RWPE2 (cell line): ENCODE data around the gene OR51T1.

Source experiments
- ATAC-seq: fragments of 200-7000 bp; cut with Tn5 transposase; 3 replicates; pipeline ENCODE4 v1.9.1; 2021; ENCODE audit warnings: low read depth
- DNase-seq: peaks from one replicate; pipeline ENCODE4 v3.0.0-alpha.2; 2020; ENCODE audit warnings: low spot score
- H3K27ac ChIP-seq: fragments of 450-650 bp; 2 replicates; pipeline ENCODE4 v1.5.1; 2017; ENCODE audit warnings: mild to moderate bottlenecking; ENCODE audit not compliant: poor library complexity, severe bottlenecking
- H3K27me3 ChIP-seq: fragments of 250-450 bp; sonication (Bioruptor Pico); 2 replicates; pipeline ENCODE4 v1.5.1; 2021; ENCODE audit warnings: mild to moderate bottlenecking, moderate library complexity; ENCODE audit not compliant: insufficient read depth, poor library complexity, severe bottlenecking
- H3K36me3 ChIP-seq: fragments of 250-450 bp; sonication (Bioruptor Pico); 2 replicates; pipeline ENCODE4 v1.5.1; 2020; ENCODE audit warnings: low read depth, mild to moderate bottlenecking, moderate library complexity
- H3K4me1 ChIP-seq: fragments of 250-450 bp; sonication (Bioruptor Pico); 2 replicates; pipeline ENCODE4 v1.5.1; 2021; ENCODE audit warnings: mild to moderate bottlenecking, moderate library complexity; ENCODE audit not compliant: insufficient read depth, poor library complexity, severe bottlenecking
- H3K4me3 ChIP-seq: fragments of 250-450 bp; sonication (Bioruptor Pico); 2 replicates; pipeline ENCODE4 v1.5.1; 2021; ENCODE audit warnings: mild to moderate bottlenecking, moderate library complexity; ENCODE audit not compliant: severe bottlenecking
- H3K9me3 ChIP-seq: fragments of 250-450 bp; sonication (Bioruptor Pico); 2 replicates; pipeline ENCODE4 v1.5.1; 2021; ENCODE audit warnings: mild to moderate bottlenecking, moderate library complexity; ENCODE audit not compliant: severe bottlenecking
- TF ChIP-seq, protein P1 (sequence below): fragments of 450-650 bp; IDR thresholded peaks from one replicate; pipeline ENCODE4 v1.5.1; 2017; ENCODE audit warnings: mild to moderate bottlenecking, moderate library complexity; ENCODE audit not compliant: poor library complexity, severe bottlenecking

Gene OR51T1

GRCh38 chr11:4862447-4863236 lies 19.1 kb upstream of the OR51T1 start:
- H3K36me3 ChIP-seq, result no peaks in the 10 kb centered on the region
- ATAC-seq, result no peak
- TF ChIP-seq, protein P1, sequence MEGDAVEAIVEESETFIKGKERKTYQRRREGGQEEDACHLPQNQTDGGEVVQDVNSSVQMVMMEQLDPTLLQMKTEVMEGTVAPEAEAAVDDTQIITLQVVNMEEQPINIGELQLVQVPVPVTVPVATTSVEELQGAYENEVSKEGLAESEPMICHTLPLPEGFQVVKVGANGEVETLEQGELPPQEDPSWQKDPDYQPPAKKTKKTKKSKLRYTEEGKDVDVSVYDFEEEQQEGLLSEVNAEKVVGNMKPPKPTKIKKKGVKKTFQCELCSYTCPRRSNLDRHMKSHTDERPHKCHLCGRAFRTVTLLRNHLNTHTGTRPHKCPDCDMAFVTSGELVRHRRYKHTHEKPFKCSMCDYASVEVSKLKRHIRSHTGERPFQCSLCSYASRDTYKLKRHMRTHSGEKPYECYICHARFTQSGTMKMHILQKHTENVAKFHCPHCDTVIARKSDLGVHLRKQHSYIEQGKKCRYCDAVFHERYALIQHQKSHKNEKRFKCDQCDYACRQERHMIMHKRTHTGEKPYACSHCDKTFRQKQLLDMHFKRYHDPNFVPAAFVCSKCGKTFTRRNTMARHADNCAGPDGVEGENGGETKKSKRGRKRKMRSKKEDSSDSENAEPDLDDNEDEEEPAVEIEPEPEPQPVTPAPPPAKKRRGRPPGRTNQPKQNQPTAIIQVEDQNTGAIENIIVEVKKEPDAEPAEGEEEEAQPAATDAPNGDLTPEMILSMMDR, result no peak
- no peaks in the 10 kb centered on the region for H3K27me3 ChIP-seq
- no peak overlapping the region for H3K27ac ChIP-seq
- H3K4me1 ChIP-seq, result no peaks in the 10 kb centered on the region
- no peaks in the 10 kb centered on the region for H3K9me3 ChIP-seq
- no peak for DNase-seq
- H3K4me3 ChIP-seq, result no peak overlapping the region

DNA sequence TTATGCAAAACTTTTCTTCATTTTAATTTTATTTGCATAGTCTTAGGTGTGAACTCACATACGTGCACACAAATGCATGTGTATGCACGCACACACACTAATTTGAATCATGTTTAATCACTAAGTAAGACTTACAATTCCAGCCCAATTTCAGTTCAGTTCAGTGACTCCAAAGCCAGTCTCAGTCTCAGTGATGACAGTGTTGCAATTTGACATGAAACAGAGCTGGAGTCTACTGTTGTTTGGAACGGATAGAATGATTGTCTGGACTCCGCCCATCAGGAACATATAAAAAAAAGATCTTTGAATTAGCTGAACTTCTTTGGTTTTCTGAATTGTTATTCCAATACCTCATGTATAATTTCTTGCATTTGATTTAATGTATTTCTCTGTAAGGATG lies 17.8 kb upstream of the OR51T1 start:
- no peaks in the 10 kb centered on the region for H3K27me3 ChIP-seq
- DNase-seq (no peak), ATAC-seq (no peak)
- no peak overlapping the region for H3K27ac ChIP-seq
- TF ChIP-seq, protein P1, result no peak
- H3K4me1 ChIP-seq, result no peaks in the 10 kb centered on the region
- H3K9me3 ChIP-seq, result no peaks in the 10 kb centered on the region
- no peaks in the 10 kb centered on the region for H3K36me3 ChIP-seq
- no peak overlapping the region for H3K4me3 ChIP-seq

DNA sequence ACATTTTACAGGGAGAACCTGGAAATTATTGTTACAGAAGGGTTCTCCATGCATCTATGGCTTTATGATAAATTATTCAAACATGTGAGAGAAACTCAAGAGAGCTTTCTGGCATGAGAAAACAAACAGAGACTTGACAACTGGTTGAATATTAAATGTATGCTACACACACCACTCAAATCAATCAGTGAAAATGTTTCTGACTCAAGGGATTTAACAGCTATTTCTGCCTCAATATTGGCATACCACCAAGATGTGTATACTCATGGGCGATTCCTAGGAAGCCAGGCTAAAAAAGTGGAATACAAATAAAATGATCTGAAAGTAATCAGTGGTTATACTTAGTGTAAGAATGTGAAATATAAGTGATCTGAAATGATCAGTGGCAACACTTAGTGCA lies 15.8 kb upstream of the OR51T1 start:
- no peaks in the 10 kb centered on the region for H3K4me1 ChIP-seq
- H3K36me3 ChIP-seq, result no peaks in the 10 kb centered on the region
- H3K9me3 ChIP-seq, result no peaks in the 10 kb centered on the region
- no peak for ATAC-seq
- TF ChIP-seq, protein P1, result no peak
- H3K27me3 ChIP-seq, result no peaks in the 10 kb centered on the region
- DNase-seq, result no peak
- no peak overlapping the region for H3K4me3 ChIP-seq
- no peak overlapping the region for H3K27ac ChIP-seq

DNA sequence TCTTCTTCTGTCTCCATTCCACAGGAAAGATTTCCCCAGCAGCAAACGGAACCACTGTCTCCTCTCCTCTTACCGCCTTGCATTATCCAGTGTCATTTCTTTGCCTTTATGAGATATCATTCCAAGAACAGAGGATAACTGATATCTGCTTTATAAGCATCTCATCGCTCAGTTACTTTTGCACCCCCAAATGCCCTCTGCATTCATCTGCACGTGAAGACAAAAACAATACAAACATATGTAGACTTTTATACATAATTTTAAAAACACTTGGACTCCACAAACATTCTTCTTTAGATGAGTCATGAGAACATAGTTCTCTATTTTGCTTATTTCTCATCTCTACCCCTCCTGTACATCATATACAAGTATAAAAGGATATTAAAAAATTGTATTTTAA lies 512 bp upstream of the OR51T1 start:
- ATAC-seq (no peak), DNase-seq (no peak)
- H3K4me1 ChIP-seq, result no peaks in the 10 kb centered on the region
- H3K27me3 ChIP-seq, result no peaks in the 10 kb centered on the region
- no peak overlapping the region for H3K27ac ChIP-seq
- peaks cover 2% of the 10 kb centered on the region for H3K9me3 ChIP-seq
- TF ChIP-seq, protein P1, result no peak
- no peaks in the 10 kb centered on the region for H3K36me3 ChIP-seq
- no peak overlapping the region for H3K4me3 ChIP-seq

GRCh38 chr11:4882543-4882942 lies 843 bp downstream of the OR51T1 start:
- TF ChIP-seq, protein P1, result no peak
- H3K27ac ChIP-seq, result no peak overlapping the region
- H3K27me3 ChIP-seq, result no peaks in the 10 kb centered on the region
- H3K9me3 ChIP-seq, result peaks cover 2% of the 10 kb centered on the region
- no peak for DNase-seq
- no peak for ATAC-seq
- H3K36me3 ChIP-seq, result no peaks in the 10 kb centered on the region
- no peaks in the 10 kb centered on the region for H3K4me1 ChIP-seq
- no peak overlapping the region for H3K4me3 ChIP-seq
